Keratinocyte (primary cell): ENCODE results near the gene AP2A2. TPM values are rescaled to one million over a fixed set of nuclear protein-coding genes. Genes with fewer than 3 reads are reported as not detected.

Experiments used
- DNase-seq: peaks from one replicate; pipeline ENCODE4 v3.0.0-alpha.2; 2011; ENCODE audit warnings: low read depth, missing footprints, low spot score
- FAIRE-seq: peaks from 2 replicates; lab custom pipeline; 2011; peaks lifted over from hg19 to GRCh38; lab: Jason Lieb, UNC
- H2AFZ ChIP-seq: 2 replicates; pipeline ENCODE4 v1.6.0; 2012; ENCODE audit warnings: low read length, control low read depth, inconsistent platforms; ENCODE audit not compliant: control insufficient read depth
- H3K27ac ChIP-seq: 2 replicates; pipeline ENCODE4 v1.5.1; 2011; ENCODE audit warnings: low read length; ENCODE audit not compliant: control insufficient read depth, insufficient read depth
- H3K27me3 ChIP-seq: 3 replicates; pipeline ENCODE4 v1.6.0; 2011; ENCODE audit warnings: low read length; ENCODE audit not compliant: control insufficient read depth, insufficient read depth; ENCODE audit errors: extremely low read depth
- H3K36me3 ChIP-seq, 2 experiments: 2 replicates in 1 of 2; 3 replicates in 1 of 2; pipeline ENCODE4 v1.5.1; 2011; ENCODE audit warnings: low read length in 2 of 2, mild to moderate bottlenecking in 1 of 2; ENCODE audit not compliant: control insufficient read depth in 2 of 2, insufficient read depth in 2 of 2; ENCODE audit errors: extremely low read depth in 1 of 2
- H3K4me1 ChIP-seq: 3 replicates; pipeline ENCODE4 v1.5.1; 2011; ENCODE audit warnings: low read length; ENCODE audit not compliant: control insufficient read depth, insufficient read depth; ENCODE audit errors: extremely low read depth
- H3K4me2 ChIP-seq: 3 replicates; pipeline ENCODE4 v1.6.0; 2011; ENCODE audit warnings: low read depth, low read length; ENCODE audit not compliant: control insufficient read depth, insufficient read depth; ENCODE audit errors: extremely low read depth
- H3K4me3 ChIP-seq, 3 experiments: fragments of 200-600 bp in 1 of 3; sonication (generic) in 1 of 3; 2 replicates in 2 of 3; 3 replicates in 1 of 3; pipeline ENCODE4 v1.5.1; 2011 to 2016; ENCODE audit warnings: low read length in 3 of 3, mild to moderate bottlenecking in 3 of 3, control low read depth in 2 of 3, inconsistent platforms in 1 of 3, low read depth in 1 of 3, mixed read lengths in 1 of 3, mixed run types in 1 of 3, moderate library complexity in 1 of 3; ENCODE audit not compliant: control insufficient read depth in 2 of 3, insufficient read depth in 2 of 3; ENCODE audit errors: extremely low read depth in 1 of 3
- H3K79me2 ChIP-seq: 2 replicates; pipeline ENCODE4 v1.6.0; 2012; ENCODE audit warnings: low read length; ENCODE audit not compliant: control insufficient read depth, insufficient read depth
- H3K9ac ChIP-seq: 3 replicates; pipeline ENCODE4 v1.6.0; 2011; ENCODE audit warnings: low read length; ENCODE audit not compliant: control insufficient read depth, insufficient read depth; ENCODE audit errors: extremely low read depth
- H3K9me1 ChIP-seq: 3 replicates; pipeline ENCODE4 v1.6.0; 2011; ENCODE audit warnings: low read length; ENCODE audit not compliant: control insufficient read depth, insufficient read depth; ENCODE audit errors: extremely low read depth
- H3K9me3 ChIP-seq: 2 replicates; pipeline ENCODE4 v1.5.1; 2012; ENCODE audit warnings: low read depth, low read length; ENCODE audit not compliant: control insufficient read depth
- H4K20me1 ChIP-seq: 3 replicates; pipeline ENCODE4 v1.6.0; 2011; ENCODE audit warnings: low read length; ENCODE audit not compliant: control insufficient read depth, insufficient read depth; ENCODE audit errors: extremely low read depth
- EZH2 ChIP-seq: IDR thresholded peaks from one replicate; pipeline ENCODE4 v1.6.1; 2012; ENCODE audit warnings: inconsistent platforms, mild to moderate bottlenecking, low read length, moderate library complexity
- dilution Hi-C: fragments of 300-500 bp; cut with MboI; formaldehyde crosslinking; loops from one replicate; pipeline ENCODE4 v1.7.0; 2020; ENCODE audit warnings: low sequenced_read_pairs; ENCODE audit not compliant: extremely low pct_ligation_motif_present
- polyA plus RNA-seq, 5 experiments: library from polyadenylated mRNA; depleted of rRNA in 3 of 5; stranded (reverse) in 3 of 5; stranded (forward) in 1 of 5; unstranded in 1 of 5; fragments of >200 nt; gene quantifications; 1 replicate in 1 of 5; 2 replicates in 3 of 5; 3 replicates in 1 of 5; pipeline versions ENCODE4 v1.2.1 to v1.2.3, GENCODE V29; 2011 to 2012; ENCODE audit warnings: missing spikeins in 2 of 5, low read depth in 1 of 5, low replicate concordance in 1 of 5
- TF ChIP-seq, protein P1 (sequence below), 3 experiments: IDR thresholded peaks in 1 of 3; conservative IDR thresholded peaks in 1 of 3; optimal IDR thresholded peaks in 1 of 3; 2 replicates in 2 of 3; 3 replicates in 1 of 3; pipeline versions ENCODE3 to v1.5.1; 2011; ENCODE audit warnings: low read length in 3 of 3, mild to moderate bottlenecking in 3 of 3, moderate library complexity in 2 of 3, control low read depth in 1 of 3, inconsistent platforms in 1 of 3; ENCODE audit not compliant: insufficient read depth in 2 of 3; ENCODE audit errors: extremely low read depth in 1 of 3

Gene AP2A2
- polyA plus RNA-seq, 1 donor (not counting 4 experiments of a cell fraction or from before 2014, with no cell fraction given), result 47.8 TPM

DNA sequence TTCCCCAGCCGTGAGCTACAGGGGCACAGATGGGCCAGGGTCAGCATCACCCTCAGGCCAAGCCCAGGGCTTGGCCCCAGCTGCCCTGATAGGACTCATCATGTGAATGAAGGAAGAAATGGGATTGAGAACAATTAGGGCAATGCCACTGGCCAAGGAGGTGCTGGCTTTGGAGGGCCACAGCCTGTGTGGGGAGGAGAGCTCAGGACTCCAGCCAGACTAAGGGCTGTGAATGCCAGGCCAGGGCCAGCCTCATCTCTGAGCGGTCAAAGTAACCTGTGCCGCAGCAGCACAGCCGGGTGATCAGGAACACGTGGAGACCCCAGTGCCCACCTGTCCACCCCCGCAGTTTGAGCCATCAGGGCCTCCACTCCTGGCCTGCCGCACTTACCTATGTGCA lies 25.1 kb upstream of the AP2A2 start:
- H4K20me1 ChIP-seq, result peaks cover 3% of the 10 kb centered on the region
- no peak for DNase-seq
- H3K4me2 ChIP-seq, result no peak overlapping the region
- TF ChIP-seq, protein P1, sequence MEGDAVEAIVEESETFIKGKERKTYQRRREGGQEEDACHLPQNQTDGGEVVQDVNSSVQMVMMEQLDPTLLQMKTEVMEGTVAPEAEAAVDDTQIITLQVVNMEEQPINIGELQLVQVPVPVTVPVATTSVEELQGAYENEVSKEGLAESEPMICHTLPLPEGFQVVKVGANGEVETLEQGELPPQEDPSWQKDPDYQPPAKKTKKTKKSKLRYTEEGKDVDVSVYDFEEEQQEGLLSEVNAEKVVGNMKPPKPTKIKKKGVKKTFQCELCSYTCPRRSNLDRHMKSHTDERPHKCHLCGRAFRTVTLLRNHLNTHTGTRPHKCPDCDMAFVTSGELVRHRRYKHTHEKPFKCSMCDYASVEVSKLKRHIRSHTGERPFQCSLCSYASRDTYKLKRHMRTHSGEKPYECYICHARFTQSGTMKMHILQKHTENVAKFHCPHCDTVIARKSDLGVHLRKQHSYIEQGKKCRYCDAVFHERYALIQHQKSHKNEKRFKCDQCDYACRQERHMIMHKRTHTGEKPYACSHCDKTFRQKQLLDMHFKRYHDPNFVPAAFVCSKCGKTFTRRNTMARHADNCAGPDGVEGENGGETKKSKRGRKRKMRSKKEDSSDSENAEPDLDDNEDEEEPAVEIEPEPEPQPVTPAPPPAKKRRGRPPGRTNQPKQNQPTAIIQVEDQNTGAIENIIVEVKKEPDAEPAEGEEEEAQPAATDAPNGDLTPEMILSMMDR (optimal IDR thresholded peaks at IDR 0.05 in 1 of 3, IDR thresholded peaks at IDR 0.05 in 1 of 3, conservative IDR thresholded peaks at IDR 0.05 in 1 of 3; ENCODE audit: extremely low read depth in 1 of 3, insufficient read depth in 2 of 3, low read length in 3 of 3), result no peak
- TF ChIP-seq EZH2, result no peak
- H3K9me3 ChIP-seq, result no peaks in the 10 kb centered on the region
- no peak overlapping the region for H2AFZ ChIP-seq
- dilution Hi-C loops, result no loop called here
- no peak overlapping the region for H3K27ac ChIP-seq
- FAIRE-seq, result no peak
- no peak overlapping the region for H3K9ac ChIP-seq
- no peak overlapping the region for H3K4me3 ChIP-seq
- H3K27me3 ChIP-seq, result no peaks in the 10 kb centered on the region
- H3K9me1 ChIP-seq, result no peaks in the 10 kb centered on the region
- H3K4me1 ChIP-seq, result no peaks in the 10 kb centered on the region
- peaks cover 27 to 31% of the 10 kb centered on the region in 2 experiments for H3K36me3 ChIP-seq
- no peaks in the 10 kb centered on the region for H3K79me2 ChIP-seq

DNA sequence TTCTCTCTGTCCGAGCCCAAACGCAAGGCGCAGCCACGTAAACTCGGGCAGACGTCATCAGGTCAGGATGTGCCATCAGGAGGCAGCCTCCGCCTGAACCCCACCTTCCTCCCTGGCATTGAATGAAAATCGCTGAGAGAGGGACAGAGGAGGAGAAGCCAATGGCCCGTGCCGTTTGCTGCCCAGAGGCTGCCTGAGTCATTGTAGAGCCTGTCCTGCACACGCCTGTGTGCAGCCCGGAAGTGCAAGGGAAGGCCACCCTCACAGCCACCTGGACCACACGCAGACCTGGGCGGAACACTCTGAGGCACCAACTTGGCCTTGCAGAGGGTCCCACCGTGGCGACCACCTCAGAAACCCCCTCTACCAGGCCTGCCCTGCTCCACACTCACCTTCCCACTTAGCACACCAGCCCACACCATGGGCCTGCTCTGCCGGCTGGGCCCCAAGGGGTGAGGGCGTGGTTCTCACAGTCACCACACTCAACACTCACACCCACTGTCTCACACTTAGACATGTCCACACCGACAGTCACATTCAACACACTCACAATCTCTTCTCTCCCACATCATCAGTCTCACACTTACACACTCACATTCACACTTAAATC lies 24.1 kb upstream of the AP2A2 start:
- FAIRE-seq, result no peak
- dilution Hi-C loops, result no loop called here
- H3K4me1 ChIP-seq, result no peaks in the 10 kb centered on the region

More for the DNA sequence above, 24.1 kb upstream of the AP2A2 start:
- peaks cover 27 to 31% of the 10 kb centered on the region in 2 experiments for H3K36me3 ChIP-seq
- H3K9me1 ChIP-seq, result no peaks in the 10 kb centered on the region
- H3K27me3 ChIP-seq, result no peaks in the 10 kb centered on the region
- DNase-seq, result no peak
- no peak overlapping the region for H3K27ac ChIP-seq
- peaks cover 3% of the 10 kb centered on the region for H4K20me1 ChIP-seq
- H3K9me3 ChIP-seq, result no peaks in the 10 kb centered on the region
- no peaks in the 10 kb centered on the region for H3K79me2 ChIP-seq
- TF ChIP-seq, protein P1 (optimal IDR thresholded peaks at IDR 0.05 in 1 of 3, IDR thresholded peaks at IDR 0.05 in 1 of 3, conservative IDR thresholded peaks at IDR 0.05 in 1 of 3; ENCODE audit: extremely low read depth in 1 of 3, insufficient read depth in 2 of 3, low read length in 3 of 3), result no peak
- TF ChIP-seq EZH2, result no peak
- no peak overlapping the region for H3K4me3 ChIP-seq
- H3K9ac ChIP-seq, result no peak overlapping the region
- no peak overlapping the region for H2AFZ ChIP-seq
- H3K4me2 ChIP-seq, result no peak overlapping the region
